ENCODE measurements around the gene ZMYM2. TPM values are rescaled to one million over a fixed set of nuclear protein-coding genes. Genes with fewer than 3 reads are reported as not detected.

The ZMYM2 gene
- polyA plus RNA-seq, 3 donors, result 108 to 116 (median 109) TPM

- no peak for DNase-seq (ENCODE audit: low read depth in 3 of 3, low spot score in 2 of 3)
Observed at GRCh38 chr13:20130652-20131051, 172.1 kb downstream of the ZMYM2 start.

DNA sequence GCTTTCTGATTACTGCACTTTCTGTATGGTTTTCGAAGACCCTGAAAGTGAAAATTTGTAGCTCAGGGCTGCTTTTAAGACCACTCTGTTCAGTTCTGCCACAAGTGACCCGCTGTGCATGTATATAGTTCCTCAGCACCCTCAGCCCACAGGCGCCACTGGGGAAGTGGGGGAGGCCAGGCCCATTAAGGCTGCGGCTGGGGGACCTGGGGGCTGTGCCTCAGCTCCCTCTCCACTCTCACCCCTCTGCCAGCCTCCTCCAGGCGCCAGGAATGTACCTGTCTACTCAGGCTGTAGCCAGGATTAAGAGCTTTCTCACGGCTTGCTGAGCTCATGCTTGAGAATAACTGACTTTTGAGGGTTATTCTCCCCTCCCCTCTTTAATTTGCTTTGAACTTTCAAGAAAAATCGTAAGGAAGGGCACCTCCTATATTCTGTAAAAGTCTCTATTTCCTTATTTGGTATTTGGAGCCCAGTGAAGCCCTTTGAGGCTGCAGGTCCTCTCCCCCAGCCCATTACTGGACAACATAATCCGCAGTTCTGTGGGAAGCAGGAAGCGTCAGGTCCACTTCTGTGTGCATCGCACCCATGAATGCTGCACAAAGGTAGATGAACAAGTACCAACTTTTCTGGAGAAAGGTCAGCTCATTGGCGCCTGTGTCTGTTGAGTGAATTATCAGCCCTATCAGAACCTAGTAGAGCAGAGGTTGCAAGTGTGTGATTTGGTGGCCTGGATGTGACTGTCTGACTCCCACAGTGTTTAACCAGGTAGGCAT lies 172.7 kb downstream of the ZMYM2 start:
- no peak for DNase-seq (ENCODE audit: low read depth in 3 of 3, low spot score in 2 of 3)

DNA sequence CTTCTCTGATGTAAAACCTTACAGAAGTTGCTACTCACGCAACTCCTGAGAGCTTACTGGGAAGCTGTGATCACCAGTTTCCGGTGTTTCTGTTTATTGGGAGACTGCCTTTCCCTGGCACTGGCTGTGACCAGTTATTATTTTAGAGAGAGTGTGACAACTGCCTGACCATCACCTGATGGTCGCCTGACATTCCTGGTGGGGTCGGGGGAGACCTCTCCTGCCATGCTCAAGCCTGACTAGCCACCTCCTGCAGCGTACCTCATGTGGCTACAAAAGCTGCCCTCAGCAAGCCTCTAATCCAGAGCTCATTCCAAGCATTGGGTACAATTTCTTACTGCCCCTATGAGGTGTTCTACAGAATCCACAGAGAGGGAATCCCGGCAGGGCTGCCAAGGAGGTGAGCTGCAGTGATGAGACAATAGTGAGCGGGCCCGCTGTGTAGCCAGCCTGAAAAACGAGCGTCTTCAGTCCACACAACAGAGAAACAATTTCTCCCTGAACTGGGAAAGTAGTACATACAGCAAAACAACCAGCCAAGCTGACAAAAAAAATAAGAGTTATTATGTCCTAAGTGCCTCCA lies 173.6 kb downstream of the ZMYM2 start:
- no peak for DNase-seq (ENCODE audit: low read depth in 3 of 3, low spot score in 2 of 3)

- DNase-seq (ENCODE audit: low read depth in 3 of 3, low spot score in 2 of 3), result no peak
Observed at GRCh38 chr13:20134732-20135131, 176.2 kb downstream of the ZMYM2 start.

DNA sequence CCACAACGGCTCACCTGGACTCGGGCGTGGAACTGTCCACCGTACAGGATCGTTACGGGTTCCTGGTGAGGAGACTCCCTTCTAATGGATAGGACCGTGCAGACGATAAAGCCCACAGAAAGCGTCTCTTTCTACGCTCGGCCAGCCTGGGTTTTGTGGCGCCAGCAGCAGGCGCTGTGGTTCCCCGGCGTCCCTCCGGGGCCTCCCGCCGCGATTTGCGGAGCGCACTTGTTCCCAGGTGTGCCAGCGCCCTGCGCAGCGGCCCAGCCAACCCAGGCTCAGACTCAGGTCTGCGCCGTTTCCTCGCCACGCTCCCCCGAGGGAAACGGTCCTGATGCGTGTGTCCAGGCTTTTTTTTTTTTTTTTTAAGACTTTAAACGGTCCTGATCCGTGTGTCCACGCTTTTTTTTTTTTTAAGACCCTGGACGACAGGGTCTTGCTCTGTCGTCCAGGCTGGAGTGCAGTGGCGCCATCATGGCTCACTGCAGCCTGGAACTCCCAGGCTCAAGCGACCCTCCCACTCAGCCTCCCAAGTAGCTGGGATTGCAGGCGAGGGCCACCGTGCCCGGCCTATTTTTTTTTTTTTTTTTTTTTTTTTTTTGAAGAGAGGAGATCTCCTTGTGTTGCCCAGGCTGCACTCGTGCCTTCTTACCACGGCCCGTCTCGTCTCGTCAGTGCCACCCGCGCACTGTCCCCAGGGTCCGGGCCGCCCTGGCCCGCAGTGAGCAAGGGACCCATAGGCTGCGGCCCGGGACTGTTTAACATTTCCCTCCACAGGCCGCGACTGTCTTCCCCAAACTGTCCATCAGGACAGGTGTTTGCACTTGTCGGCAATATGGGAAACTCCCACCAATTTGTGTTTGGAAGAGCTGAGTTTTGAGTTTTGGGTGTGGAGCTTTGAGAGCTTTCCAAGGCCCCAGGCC lies 178.5 kb downstream of the ZMYM2 start:
- DNase-seq (ENCODE audit: low read depth in 3 of 3, low spot score in 2 of 3), result no peak

- no peak for DNase-seq (ENCODE audit: low read depth in 3 of 3, low spot score in 2 of 3)
Observed at GRCh38 chr13:20137875-20138274, 179.3 kb downstream of the ZMYM2 start.

GRCh38 chr13:20140487-20140886 lies 182.0 kb downstream of the ZMYM2 start:
- DNase-seq (ENCODE audit: low read depth in 3 of 3, low spot score in 2 of 3), result no peak

Other genes with a start within 250 kb of the ZMYM2 start
- 10 to 100 TPM; 83.4 to 90.1 (median 87.4) TPM for gene PSPC1, start 175.8 kb upstream of the ZMYM2 start, polyA plus RNA-seq (ENCODE audit: insufficient read length in 3 of 3)
- 10 to 100 TPM; 18.5 to 24.6 (median 22.6) TPM for gene ZMYM5, start 95.1 kb upstream of the ZMYM2 start, polyA plus RNA-seq (ENCODE audit: insufficient read length in 3 of 3)
- 10 to 100 TPM; 13.6 to 14.2 (median 13.7) TPM for gene GJA3, start 202.3 kb downstream of the ZMYM2 start, polyA plus RNA-seq (ENCODE audit: insufficient read length in 3 of 3)
- 1 to 10 TPM; 3.1 to 4.7 (median 4.0) TPM for gene GJB2, start 234.2 kb downstream of the ZMYM2 start, polyA plus RNA-seq (ENCODE audit: insufficient read length in 3 of 3)

Measured in right renal cortex interstitium (tissue), 3 donors.